Measurements from ENCODE around the gene PHACTR1.

PHACTR1 gene

DNA sequence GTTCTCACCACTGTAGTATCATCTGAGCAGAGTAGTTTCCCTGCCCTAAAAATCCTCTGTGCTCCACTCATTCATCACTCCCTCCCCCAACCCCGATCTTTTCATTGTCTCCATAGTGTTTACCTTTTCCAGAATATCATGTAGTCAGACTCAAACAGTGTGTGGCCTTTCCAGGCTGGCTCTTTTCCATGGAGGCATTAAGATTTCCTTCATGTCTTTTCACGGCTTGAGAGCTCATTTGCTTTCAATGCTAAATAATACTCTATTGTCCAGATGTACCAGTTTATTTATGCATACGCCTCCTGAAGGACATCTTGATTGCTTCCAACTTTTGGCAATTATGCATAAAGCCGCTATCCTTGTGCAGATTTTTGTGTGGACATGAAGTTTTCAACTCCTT is 235.8 kb downstream of the PHACTR1 start:
- DNase-seq (ENCODE audit: low spot score), result no peak

DNA sequence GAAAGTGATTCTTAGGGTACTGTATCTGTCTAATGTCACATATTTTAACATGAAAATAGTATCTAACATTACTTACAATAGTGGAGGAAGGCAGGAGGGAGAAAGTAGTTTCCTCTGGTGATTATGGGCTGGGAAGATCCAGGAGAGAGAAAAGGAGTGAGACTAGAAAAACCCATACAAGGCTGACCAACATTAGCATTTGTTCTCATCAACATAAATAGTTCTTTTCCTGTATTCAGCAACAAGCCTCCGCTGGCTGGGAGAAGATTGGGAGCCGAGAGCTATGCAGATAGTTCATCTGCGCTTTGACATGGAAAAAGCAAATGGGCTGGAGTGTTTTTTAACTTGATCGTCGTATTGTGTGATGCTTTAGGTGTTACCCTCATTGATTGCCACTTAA is 239.4 kb downstream of the PHACTR1 start:
- no peak for DNase-seq (ENCODE audit: low spot score)

DNA sequence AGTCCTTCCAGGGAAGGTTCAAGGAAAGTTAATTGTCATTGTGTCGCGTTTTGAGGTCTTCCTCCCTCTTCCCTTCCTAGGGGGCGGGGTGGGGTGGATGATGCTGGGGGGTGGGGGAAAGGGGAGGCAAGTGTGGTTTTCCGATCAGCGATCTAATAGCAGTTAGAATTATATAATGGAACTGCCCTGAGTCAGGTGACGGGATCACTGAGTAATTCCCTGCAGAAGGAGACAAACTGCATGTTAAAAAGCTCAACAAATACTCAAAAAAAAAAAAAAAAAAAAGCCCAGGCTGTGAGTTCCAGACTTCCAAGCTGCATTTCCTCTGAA is 240.4 kb downstream of the PHACTR1 start:
- no peak for DNase-seq (ENCODE audit: low spot score)

GRCh38 chr6:12957321-12958051 is 240.9 kb downstream of the PHACTR1 start:
- DNase-seq (ENCODE audit: low spot score), result peak; percentile 20

DNA sequence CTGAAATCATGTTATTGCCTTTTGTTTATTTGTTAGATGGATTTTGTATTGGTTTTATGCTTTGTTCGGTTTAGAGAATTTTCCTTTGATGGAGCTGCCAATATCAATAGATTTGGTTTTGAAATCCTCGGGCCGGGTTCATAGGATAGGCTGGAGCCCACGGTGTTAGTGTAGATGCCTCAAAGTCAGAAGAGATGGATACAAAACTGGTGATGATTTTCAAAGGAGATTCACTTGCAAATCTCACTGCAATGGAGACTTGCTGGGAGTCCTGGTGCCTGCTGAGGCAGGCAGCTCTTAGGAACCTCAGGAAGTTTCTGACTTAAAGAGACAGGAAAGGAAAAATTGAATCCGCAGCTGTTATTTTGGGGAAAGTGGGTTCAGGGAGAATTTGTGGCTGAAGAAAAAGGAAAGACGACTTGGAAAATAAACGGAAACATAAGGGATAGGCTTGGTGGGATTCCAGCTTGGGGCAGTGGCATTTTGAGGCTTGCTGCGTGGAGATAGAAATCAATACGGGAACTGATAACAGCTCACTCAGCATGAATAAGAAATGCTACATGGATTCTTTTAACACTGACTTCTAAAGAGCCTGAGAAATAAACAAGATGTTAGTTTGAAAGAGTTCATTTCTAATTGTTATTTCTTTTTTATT is 241.6 kb downstream of the PHACTR1 start:
- DNase-seq (ENCODE audit: low spot score), result no peak

GRCh38 chr6:12961761-12962160 is 245.2 kb downstream of the PHACTR1 start:
- no peak for DNase-seq (ENCODE audit: low spot score)

- DNase-seq (ENCODE audit: low spot score), result no peak
Observed at GRCh38 chr6:12962529-12962928, 246.0 kb downstream of the PHACTR1 start.

GRCh38 chr6:12962987-12963386 is 246.4 kb downstream of the PHACTR1 start:
- DNase-seq (ENCODE audit: low spot score), result no peak

DNA sequence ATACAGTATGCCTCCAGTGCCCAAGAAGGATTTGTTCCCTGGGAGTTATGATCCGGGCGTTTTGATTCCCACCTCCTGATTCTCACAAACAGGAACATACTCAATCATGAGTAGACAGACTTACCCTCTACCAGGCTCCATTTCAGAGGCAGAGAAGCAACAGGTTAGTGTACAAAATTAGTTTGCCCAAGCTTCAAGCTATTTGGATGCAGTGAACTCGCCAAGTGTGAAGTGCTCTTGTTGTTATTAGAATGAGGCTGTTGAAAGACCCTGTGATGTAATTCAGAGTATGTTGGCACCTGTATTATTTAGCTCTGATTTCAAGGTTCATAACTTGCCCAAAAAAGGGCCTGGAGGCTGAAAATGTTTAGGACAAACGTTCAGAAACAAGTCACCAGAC is 247.0 kb downstream of the PHACTR1 start:
- DNase-seq (ENCODE audit: low spot score), result no peak

GRCh38 chr6:12967686-12968085 is 251.1 kb downstream of the PHACTR1 start:
- no peak for DNase-seq (ENCODE audit: low spot score)

- no peak for DNase-seq (ENCODE audit: low spot score)
Observed at GRCh38 chr6:12968290-12968689, 251.7 kb downstream of the PHACTR1 start.

DNA sequence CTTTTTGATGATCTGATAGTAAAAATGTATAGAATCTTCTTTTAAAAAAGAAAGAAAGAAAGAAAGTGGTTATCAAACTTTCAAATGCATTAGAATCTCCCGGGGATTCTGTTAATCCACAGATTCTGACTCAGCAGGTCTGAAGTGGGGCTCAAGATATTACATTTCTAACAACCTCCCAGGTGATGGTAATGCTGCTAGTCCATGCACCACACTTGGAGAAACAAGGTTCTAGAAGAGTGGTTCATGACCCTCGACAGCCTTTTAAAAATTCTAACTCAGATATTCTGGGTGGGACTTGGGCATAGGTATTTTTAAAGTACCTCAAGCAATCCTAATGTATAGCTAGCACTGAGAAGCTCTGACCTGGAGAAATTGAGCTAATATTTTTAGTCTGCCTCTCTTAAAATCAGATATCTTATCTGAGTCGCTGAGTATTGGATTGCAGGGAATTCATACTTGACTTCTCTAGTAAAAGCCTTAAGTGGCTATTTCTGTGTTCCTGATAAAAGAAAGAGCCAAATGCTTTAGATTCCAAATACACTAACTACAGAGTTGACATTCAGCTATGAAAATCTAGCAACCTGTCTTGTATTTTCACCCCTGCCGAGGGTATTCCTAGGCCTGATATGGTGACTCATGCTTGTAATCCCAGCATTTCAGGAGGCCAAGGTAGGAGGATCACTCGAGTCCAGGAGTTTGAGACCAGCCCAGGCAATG is 252.4 kb downstream of the PHACTR1 start:
- DNase-seq (ENCODE audit: low spot score), result no peak

DNA sequence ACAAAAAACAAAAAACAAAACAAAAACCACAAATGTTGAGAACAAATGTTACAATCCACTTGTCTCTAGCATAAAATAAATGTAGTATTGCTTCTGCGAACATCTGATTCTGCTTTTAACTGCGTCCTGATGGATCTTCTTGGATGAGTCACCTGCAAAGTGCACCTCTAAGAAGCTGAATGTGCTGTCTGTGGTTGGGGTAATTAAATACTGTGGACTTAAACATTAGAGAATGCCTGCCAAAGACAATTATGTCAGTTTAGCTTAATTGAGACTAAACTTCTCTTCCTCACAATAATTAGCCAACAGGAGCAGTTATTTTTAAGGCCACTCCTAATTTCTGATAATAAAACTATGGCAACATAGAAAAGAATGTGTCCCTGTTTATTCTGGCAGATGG is 253.4 kb downstream of the PHACTR1 start:
- no peak for DNase-seq (ENCODE audit: low spot score)

- DNase-seq (ENCODE audit: low spot score), result no peak
Observed at GRCh38 chr6:12973386-12973785, 256.8 kb downstream of the PHACTR1 start.

DNA sequence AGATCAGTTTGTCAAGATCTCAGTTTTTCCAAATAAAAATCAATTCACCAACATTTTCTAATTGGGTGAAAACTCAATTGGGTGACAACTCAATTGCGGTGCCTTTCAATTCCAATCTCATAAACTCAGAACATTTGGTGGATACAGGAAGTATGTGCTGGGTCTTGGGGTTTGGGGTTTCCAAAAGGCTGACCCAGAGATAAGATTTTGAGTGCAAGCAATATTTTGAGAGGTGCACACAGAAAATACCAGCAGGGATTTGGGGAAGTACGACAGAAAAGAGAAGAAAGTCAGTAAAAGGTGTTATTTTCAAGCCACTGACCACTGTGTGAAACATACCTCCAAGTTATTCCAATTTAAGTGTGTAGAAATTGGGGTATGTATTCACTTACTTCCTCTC is 258.0 kb downstream of the PHACTR1 start:
- DNase-seq (ENCODE audit: low spot score), result no peak

- DNase-seq (ENCODE audit: low spot score), result no peak
Observed at GRCh38 chr6:12976366-12976765, 259.8 kb downstream of the PHACTR1 start.

DNA sequence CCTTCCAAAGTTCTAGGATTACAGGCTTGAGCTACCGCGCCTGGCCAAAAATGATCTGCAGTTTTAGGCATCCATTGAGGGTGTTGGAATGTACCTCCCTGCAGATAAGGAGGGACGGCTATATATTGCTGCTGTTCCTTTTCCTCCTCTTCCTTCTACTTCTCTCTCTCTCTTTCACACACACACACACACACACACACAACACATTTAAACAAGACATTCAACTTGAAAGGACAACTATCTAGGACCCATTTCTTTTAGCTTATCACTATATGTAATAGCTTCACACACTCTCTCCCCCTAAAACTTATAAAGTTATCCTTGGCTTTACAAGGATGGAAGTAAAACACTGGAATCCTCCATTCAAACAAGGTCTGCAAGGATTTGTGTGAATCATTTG is 260.6 kb downstream of the PHACTR1 start:
- no peak for DNase-seq (ENCODE audit: low spot score)

- no peak for DNase-seq (ENCODE audit: low spot score)
Observed at GRCh38 chr6:12977806-12978205, 261.2 kb downstream of the PHACTR1 start.

- DNase-seq (ENCODE audit: low spot score), result no peak
Observed at GRCh38 chr6:12980741-12981140, 264.2 kb downstream of the PHACTR1 start.

DNA sequence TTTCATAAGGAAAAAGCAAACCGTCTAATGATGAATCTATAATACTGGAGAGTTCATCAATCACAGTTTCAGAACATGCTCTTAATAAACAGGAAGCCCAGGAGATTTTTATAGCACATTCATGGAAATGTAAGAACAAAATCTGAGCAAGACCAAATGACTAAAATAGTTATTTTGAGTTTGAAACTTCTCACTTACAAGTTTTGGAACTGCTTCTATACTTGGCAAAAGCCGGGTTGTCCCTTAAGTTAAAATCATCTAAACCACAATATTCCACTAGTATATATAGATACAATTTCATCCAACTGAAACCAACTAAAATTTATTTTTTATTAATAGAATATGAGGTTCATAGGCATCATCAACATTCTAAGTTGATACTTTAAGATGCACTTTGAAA is 268.2 kb downstream of the PHACTR1 start:
- no peak for DNase-seq (ENCODE audit: low spot score)

DNA sequence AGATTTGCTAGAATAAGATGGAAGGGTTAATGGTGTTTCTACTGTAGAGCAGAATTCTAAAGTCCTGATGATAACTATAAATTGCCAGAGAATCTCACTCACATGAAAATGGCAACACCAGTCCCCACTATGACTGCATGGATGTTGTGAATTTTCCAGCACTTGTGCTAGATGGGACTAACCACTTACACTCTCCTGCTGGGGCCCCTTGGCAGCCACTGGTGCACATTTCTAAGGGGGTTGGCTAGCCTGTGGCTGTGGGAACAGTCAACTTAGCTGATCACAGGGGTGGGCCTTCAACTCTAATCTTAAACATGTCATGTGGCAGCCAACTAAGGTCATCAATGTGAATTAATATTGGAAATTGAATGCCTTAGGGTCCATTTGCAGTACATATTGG is 271.2 kb downstream of the PHACTR1 start:
- no peak for DNase-seq (ENCODE audit: low spot score)

DNA sequence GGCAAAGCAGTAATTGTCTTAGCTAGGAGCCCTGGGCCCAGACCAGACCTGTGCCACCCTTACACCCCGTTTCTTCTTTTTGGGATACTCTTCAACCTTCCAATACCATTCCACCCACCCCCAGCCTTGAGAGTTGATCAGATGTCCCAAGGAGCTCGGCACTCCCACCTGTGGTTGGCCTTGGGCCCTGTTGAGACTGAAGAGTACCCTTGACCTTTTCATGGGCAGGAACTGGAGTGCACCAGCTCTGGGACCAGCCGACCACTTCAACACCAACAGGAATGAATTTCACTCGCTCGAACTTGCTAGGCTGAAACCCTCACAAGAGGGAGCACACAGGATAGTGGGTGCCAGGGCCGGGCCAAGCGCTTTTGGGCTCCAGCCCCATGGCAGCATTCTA is 273.6 kb downstream of the PHACTR1 start:
- no peak for DNase-seq (ENCODE audit: low spot score)

DNA sequence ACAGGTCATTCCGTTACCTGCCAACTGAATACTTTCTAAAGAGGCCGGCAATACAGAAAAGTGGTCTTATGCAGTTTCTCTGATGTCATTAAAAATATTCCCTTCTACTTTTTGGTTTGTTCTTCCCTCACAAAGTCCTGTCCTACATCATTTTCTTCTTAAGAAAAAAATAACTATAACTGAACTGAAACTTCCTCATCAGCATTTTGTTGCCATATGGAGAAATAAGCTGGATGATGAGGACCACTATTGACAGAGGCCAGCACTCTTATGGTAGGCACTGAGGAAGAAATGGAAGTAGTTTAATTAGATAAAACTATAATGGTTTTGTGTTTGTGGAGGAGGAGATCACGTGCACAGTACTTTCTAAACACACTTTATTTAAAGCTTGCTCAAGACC is 274.9 kb downstream of the PHACTR1 start:
- no peak for DNase-seq (ENCODE audit: low spot score)

All from SW480 (cell line).